Osteoblast (primary cell): ENCODE data around the gene MCM8. TPM values are rescaled to one million over a fixed set of nuclear protein-coding genes. Genes with fewer than 3 reads are reported as not detected.

Source experiments
- DNase-seq: peaks from one replicate; pipeline ENCODE4 v3.0.0; 2011; ENCODE audit warnings: low spot score, mixed read lengths; ENCODE audit not compliant: insufficient read length; ENCODE audit errors: missing footprints
- H2AFZ ChIP-seq: 2 replicates; pipeline ENCODE4 v1.6.0; 2011; ENCODE audit warnings: mild to moderate bottlenecking, low read length
- H3K27ac ChIP-seq: 2 replicates; pipeline ENCODE4 v1.5.1; 2011; ENCODE audit warnings: mild to moderate bottlenecking, low read depth, low read length, moderate library complexity
- H3K27me3 ChIP-seq: 2 replicates; pipeline ENCODE4 v1.6.0; 2012; ENCODE audit warnings: mild to moderate bottlenecking, control low read depth, inconsistent platforms, low read length, moderate library complexity; ENCODE audit not compliant: insufficient read depth
- H3K36me3 ChIP-seq: 2 replicates; pipeline ENCODE4 v1.5.1; 2011; ENCODE audit warnings: mild to moderate bottlenecking, low read length, control low read depth, moderate library complexity; ENCODE audit not compliant: insufficient read depth
- H3K4me1 ChIP-seq: 2 replicates; pipeline ENCODE4 v1.5.1; 2011; ENCODE audit warnings: mild to moderate bottlenecking, low read length, control low read depth, moderate library complexity; ENCODE audit not compliant: insufficient read depth
- H3K4me2 ChIP-seq: 2 replicates; pipeline ENCODE4 v1.6.0; 2011; ENCODE audit warnings: mild to moderate bottlenecking, low read length; ENCODE audit not compliant: insufficient read depth
- H3K4me3 ChIP-seq: fragments of 200-600 bp; sonication (generic); 3 replicates; pipeline ENCODE4 v1.5.1; 2012; ENCODE audit warnings: mild to moderate bottlenecking, low read length, inconsistent platforms; ENCODE audit not compliant: insufficient read depth
- H3K79me2 ChIP-seq: 2 replicates; pipeline ENCODE4 v1.6.0; 2012; ENCODE audit warnings: mild to moderate bottlenecking, low read length, control low read depth, inconsistent platforms; ENCODE audit not compliant: insufficient read depth
- H3K9me3 ChIP-seq: 2 replicates; pipeline ENCODE4 v1.5.1; 2011; ENCODE audit warnings: low read depth, low read length, control low read depth
- H4K20me1 ChIP-seq: 2 replicates; pipeline ENCODE4 v1.6.0; 2012; ENCODE audit warnings: mild to moderate bottlenecking, low read length, control low read depth; ENCODE audit not compliant: insufficient read depth
- CTCF ChIP-seq: IDR thresholded peaks from 2 replicates; pipeline ENCODE4 v1.5.1; 2011; ENCODE audit warnings: mild to moderate bottlenecking, low read depth, low read length, moderate library complexity; ENCODE audit errors: extremely low read depth
- total RNA-seq: library from RNA; depleted of rRNA; stranded (reverse); fragments of >200 nt; gene quantifications from 2 replicates; pipeline ENCODE4 v1.2.3, GENCODE V29; 2012

The MCM8 gene
- total RNA-seq, 1 donor: 3.3 TPM

- peak; percentile 29 for DNase-seq
- Histone ChIP-seq H3K4me3 (no peak overlapping the region), H2AFZ (no peak overlapping the region), H3K4me2 (no peak overlapping the region), H3K79me2 (peaks cover 45% of the 10 kb centered on the region), H4K20me1 (peaks cover 4% of the 10 kb centered on the region), H3K9me3 (no peaks in the 10 kb centered on the region), H3K27ac (peak overlapping the region; percentile 33), H3K36me3 (peaks cover 29% of the 10 kb centered on the region), H3K27me3 (no peaks in the 10 kb centered on the region), H3K4me1 (peaks cover 15% of the 10 kb centered on the region)
- no peak for TF ChIP-seq CTCF
Measured at GRCh38 chr20:5947276-5947675, 3.2 kb upstream of the MCM8 start.

GRCh38 chr20:5949943-5950270, 545 bp upstream of the MCM8 start:
- peak overlapping the region; percentile 74 for H3K27ac ChIP-seq
- peak overlapping the region; percentile 95 for H3K4me2 ChIP-seq
- H3K9me3 ChIP-seq: no peaks in the 10 kb centered on the region
- no peaks in the 10 kb centered on the region for H3K27me3 ChIP-seq
- DNase-seq: peak; percentile 79
- H4K20me1 ChIP-seq: peaks cover 4% of the 10 kb centered on the region
- peaks cover 15% of the 10 kb centered on the region for H3K4me1 ChIP-seq
- no peak for TF ChIP-seq CTCF
- peaks cover 18% of the 10 kb centered on the region for H3K36me3 ChIP-seq
- peaks cover 45% of the 10 kb centered on the region for H3K79me2 ChIP-seq
- H3K4me3 ChIP-seq: peak overlapping the region; percentile 92
- peak overlapping the region; percentile 97 for H2AFZ ChIP-seq

- Histone ChIP-seq H3K79me2 (no peaks in the 10 kb centered on the region), H3K27me3 (no peaks in the 10 kb centered on the region), H3K27ac (no peak overlapping the region), H3K4me3 (no peak overlapping the region), H2AFZ (no peak overlapping the region), H3K36me3 (no peaks in the 10 kb centered on the region), H3K4me2 (peak overlapping the region; percentile 19), H3K4me1 (no peaks in the 10 kb centered on the region), H4K20me1 (no peaks in the 10 kb centered on the region), H3K9me3 (no peaks in the 10 kb centered on the region)
- no peak for TF ChIP-seq CTCF
- peak; percentile 18 for DNase-seq
Measured at GRCh38 chr20:5967469-5967868, 17.0 kb downstream of the MCM8 start.

- DNase-seq: no peak
- Histone ChIP-seq H2AFZ (no peak overlapping the region), H3K4me2 (no peak overlapping the region)
Measured at GRCh38 chr20:5968462-5968861, 18.0 kb downstream of the MCM8 start.

More at GRCh38 chr20:5968462-5968861, 18.0 kb downstream of the MCM8 start:
- no peak overlapping the region for H3K27ac ChIP-seq
- peaks cover 3% of the 10 kb centered on the region for H3K4me1 ChIP-seq
- no peaks in the 10 kb centered on the region for H3K9me3 ChIP-seq
- no peaks in the 10 kb centered on the region for H4K20me1 ChIP-seq
- H3K4me3 ChIP-seq: no peak overlapping the region
- H3K27me3 ChIP-seq: no peaks in the 10 kb centered on the region
- H3K79me2 ChIP-seq: no peaks in the 10 kb centered on the region
- H3K36me3 ChIP-seq: no peaks in the 10 kb centered on the region
- TF ChIP-seq CTCF: no peak
